Neural cell (in vitro differentiated cells): ENCODE data around the gene ZNF263. TPM values are rescaled to one million over a fixed set of nuclear protein-coding genes. Genes with fewer than 3 reads are reported as not detected.

ENCODE experiments used
- H2AFZ ChIP-seq: fragments of 200-600, 300-800 bp; sonication (generic), shearing (Covaris generic); 2 replicates; pipeline ENCODE4 v1.6.0; 2014; ENCODE audit warnings: low read depth, mild to moderate bottlenecking, antibody characterized with exemption, low read length, moderate library complexity
- H3F3A ChIP-seq: fragments of 200-600 bp; shearing (Covaris generic); 2 replicates; pipeline ENCODE4 v1.6.1; 2016; ENCODE audit warnings: mild to moderate bottlenecking, moderate library complexity, mixed read lengths, antibody characterized with exemption, low read length; ENCODE audit not compliant: insufficient read depth, poor library complexity, severe bottlenecking
- H3K27ac ChIP-seq: fragments of 200-600, 300-800 bp; sonication (generic), shearing (Covaris generic); 2 replicates; pipeline ENCODE4 v1.5.1; 2014; ENCODE audit warnings: mild to moderate bottlenecking, low read length, moderate library complexity
- H3K27me3 ChIP-seq: fragments of 300-800, 200-600 bp; sonication (generic), shearing (Covaris generic); 2 replicates; pipeline ENCODE4 v1.6.0; 2014; ENCODE audit warnings: mild to moderate bottlenecking, low read depth, low read length, moderate library complexity; ENCODE audit not compliant: insufficient read depth
- H3K36me3 ChIP-seq: fragments of 300-800, 200-600 bp; sonication (generic), shearing (Covaris generic); 2 replicates; pipeline ENCODE4 v1.5.1; 2014; ENCODE audit warnings: mild to moderate bottlenecking, antibody characterized with exemption, low read length, moderate library complexity; ENCODE audit not compliant: insufficient read depth
- H3K4me2 ChIP-seq: fragments of 300-800, 200-600 bp; sonication (generic), shearing (Covaris generic); 2 replicates; pipeline ENCODE4 v1.6.0; 2014; ENCODE audit warnings: mild to moderate bottlenecking, low read length
- H3K4me3 ChIP-seq: fragments of 300-800, 200-600 bp; sonication (generic), shearing (Covaris generic); 2 replicates; pipeline ENCODE4 v1.5.1; 2014; ENCODE audit warnings: mild to moderate bottlenecking, low read length, moderate library complexity
- H3K79me2 ChIP-seq: fragments of 200-600 bp; shearing (Covaris generic); replicated peaks from 2 replicates; pipeline ENCODE4 v1.6.0; 2014; ENCODE audit warnings: mild to moderate bottlenecking, low read length, moderate library complexity; ENCODE audit not compliant: insufficient read depth
- H3K9ac ChIP-seq: fragments of 300-800, 200-600 bp; sonication (generic), shearing (Covaris generic); 2 replicates; pipeline ENCODE4 v1.6.1; 2016; ENCODE audit warnings: mild to moderate bottlenecking, low read length, mixed read lengths
- H3K9me2 ChIP-seq: fragments of 200-600 bp; shearing (Covaris generic); 2 replicates; pipeline ENCODE4 v1.6.1; 2016; ENCODE audit warnings: mild to moderate bottlenecking, low read length, mixed read lengths; ENCODE audit not compliant: insufficient read depth
- H3K9me3 ChIP-seq: fragments of 200-600, 300-800 bp; sonication (generic), shearing (Covaris generic); 2 replicates; pipeline ENCODE4 v1.6.1; 2016; ENCODE audit warnings: mild to moderate bottlenecking, mixed run types, low read length, moderate library complexity, mixed read lengths
- H4K20me1 ChIP-seq: fragments of 200-600 bp; shearing (Covaris generic); 2 replicates; pipeline ENCODE4 v1.6.1; 2016; ENCODE audit warnings: mild to moderate bottlenecking, mixed run types; ENCODE audit not compliant: insufficient read depth
- CTCF ChIP-seq: fragments of 450-650 bp; IDR thresholded peaks from 2 replicates; pipeline ENCODE4 v1.5.1; 2014; ENCODE audit warnings: antibody characterized with exemption, mild to moderate bottlenecking, moderate library complexity; ENCODE audit not compliant: poor library complexity, severe bottlenecking
- EP300 ChIP-seq: fragments of 450-650 bp; conservative IDR thresholded peaks from 2 replicates; pipeline ENCODE4 v1.6.1; 2014; ENCODE audit warnings: antibody characterized with exemption, mild to moderate bottlenecking, moderate library complexity; ENCODE audit not compliant: poor library complexity, severe bottlenecking
- EZH2 ChIP-seq: fragments of 200-600, 300-800 bp; shearing (Covaris generic), sonication (generic); IDR thresholded peaks from 2 replicates; pipeline ENCODE4 v1.6.1; 2014; ENCODE audit warnings: antibody characterized with exemption, low read length, borderline replicate concordance, mild to moderate bottlenecking; ENCODE audit not compliant: insufficient read depth, poor library complexity, severe bottlenecking
- MXI1 ChIP-seq: fragments of 450-650 bp; conservative IDR thresholded peaks from 2 replicates; pipeline ENCODE4 v1.6.1; 2014; ENCODE audit warnings: antibody characterized with exemption, mild to moderate bottlenecking; ENCODE audit not compliant: poor library complexity, severe bottlenecking
- RAD21 ChIP-seq: fragments of 450-650 bp; conservative IDR thresholded peaks from 2 replicates; pipeline ENCODE4 v1.6.1; 2014; ENCODE audit warnings: antibody characterized with exemption, mild to moderate bottlenecking, moderate library complexity
- REST ChIP-seq: IDR thresholded peaks from 2 replicates; pipeline ENCODE4 v1.6.1; 2012; ENCODE audit warnings: borderline replicate concordance
- SMC3 ChIP-seq: fragments of 450-650 bp; conservative IDR thresholded peaks from 2 replicates; pipeline ENCODE4 v1.6.1; 2014; ENCODE audit warnings: antibody characterized with exemption, mild to moderate bottlenecking, moderate library complexity; ENCODE audit not compliant: poor library complexity
- TAF1 ChIP-seq: IDR thresholded peaks from 2 replicates; pipeline ENCODE4 v1.6.1; 2012; ENCODE audit warnings: low read depth
- polyA plus RNA-seq: library from polyadenylated mRNA; depleted of rRNA; stranded (reverse); fragments of >200 nt; gene quantifications from 2 replicates; pipeline ENCODE4 v1.2.3, GENCODE V29; 2014

ZNF263 gene
- polyA plus RNA-seq, 1 donor from 2014 or later: 65.4 TPM

GRCh38 chr16:3254309-3254708 lies 29.0 kb upstream of the ZNF263 start:
- no peaks in the 10 kb centered on the region for H3F3A ChIP-seq
- TF ChIP-seq REST (no peak), TAF1 (no peak), EP300 (no peak), RAD21 (no peak)
- no peak overlapping the region for H3K4me3 ChIP-seq
- no peaks in the 10 kb centered on the region for H3K79me2 ChIP-seq
- H2AFZ ChIP-seq: no peak overlapping the region
- no peaks in the 10 kb centered on the region for H3K9me3 ChIP-seq
- no peaks in the 10 kb centered on the region for H3K36me3 ChIP-seq
- no peak overlapping the region for H3K4me2 ChIP-seq
- no peak overlapping the region for H3K27ac ChIP-seq
- H3K27me3 ChIP-seq: no peaks in the 10 kb centered on the region
- H4K20me1 ChIP-seq: no peaks in the 10 kb centered on the region
- H3K9me2 ChIP-seq: no peaks in the 10 kb centered on the region
- no peak overlapping the region for H3K9ac ChIP-seq

- H3K9me2 ChIP-seq: no peaks in the 10 kb centered on the region
- no peak within 1 kb of the TSS for H3K4me2 ChIP-seq
- H3K27ac ChIP-seq: no peak within 1 kb of the TSS
- no peaks in the 10 kb centered on the region for H3K27me3 ChIP-seq
- no peak for TF ChIP-seq EZH2
- TF ChIP-seq REST: no peak
- TF ChIP-seq MXI1: no peak
- no peak for TF ChIP-seq RAD21
- no peak for TF ChIP-seq CTCF
- no peak for TF ChIP-seq SMC3
- no peak for TF ChIP-seq EP300
- no peak within 1 kb of the TSS for H2AFZ ChIP-seq
- no peaks in the 10 kb centered on the region for H3K9me3 ChIP-seq
- H3F3A ChIP-seq: no peaks in the 10 kb centered on the region
- no peaks in the 10 kb centered on the region for H3K36me3 ChIP-seq
- H3K4me3 ChIP-seq: no peak within 1 kb of the TSS
- H3K79me2 ChIP-seq: no peaks in the 10 kb centered on the region
- H3K9ac ChIP-seq: no peak within 1 kb of the TSS
- no peaks in the 10 kb centered on the region for H4K20me1 ChIP-seq
These were observed 27.0 kb upstream of the ZNF263 start, which contains the start of gene MEFV for GRCh38 chr16:3256146-3256865. MEFV (minus strand) TSS chr16:3256633; CDS start chr16:3256587, 46 bp downstream.
